ENCODE results near the gene MRPL40. TPM values are rescaled to one million over a fixed set of nuclear protein-coding genes. Genes with fewer than 3 reads are reported as not detected.

The MRPL40 gene
- total RNA-seq, 1 donor from 2014 or later, result 24.4 TPM

GRCh38 chr22:19405652-19406051 is 26.7 kb upstream of the MRPL40 start:
- H3K27me3 Mint-ChIP-seq (ENCODE audit: unreplicated experiment), result no peaks in the 10 kb centered on the region
- peaks cover 6% of the 10 kb centered on the region for H3K4me1 Mint-ChIP-seq (ENCODE audit: low read depth, unreplicated experiment)
- H3K4me3 Mint-ChIP-seq (ENCODE audit: unreplicated experiment), result no peak overlapping the region
- H3K27ac Mint-ChIP-seq (ENCODE audit: unreplicated experiment), result no peak overlapping the region
- TF ChIP-seq CTCF (IDR thresholded peaks at IDR 0.05; ENCODE audit: partially characterized antibody, unreplicated experiment), result no peak
- DNase-seq, result no peak
- no peaks in the 10 kb centered on the region for H3K9me3 Mint-ChIP-seq (ENCODE audit: unreplicated experiment)
- no peaks in the 10 kb centered on the region for H3K36me3 Mint-ChIP-seq (ENCODE audit: unreplicated experiment)

- Mint-ChIP-seq H3K9me3 (ENCODE audit: unreplicated experiment) (no peaks in the 10 kb centered on the region), H3K27me3 (ENCODE audit: unreplicated experiment) (no peaks in the 10 kb centered on the region), H3K27ac (ENCODE audit: unreplicated experiment) (no peak overlapping the region), H3K4me1 (ENCODE audit: low read depth, unreplicated experiment) (peaks cover 6% of the 10 kb centered on the region), H3K4me3 (ENCODE audit: unreplicated experiment) (no peak overlapping the region), H3K36me3 (ENCODE audit: unreplicated experiment) (no peaks in the 10 kb centered on the region)
- DNase-seq, result no peak
- TF ChIP-seq CTCF (IDR thresholded peaks at IDR 0.05; ENCODE audit: partially characterized antibody, unreplicated experiment), result no peak
Measured at GRCh38 chr22:19406281-19406811, 26.0 kb upstream of the MRPL40 start.

GRCh38 chr22:19406846-19407245 is 25.5 kb upstream of the MRPL40 start:
- H3K4me3 Mint-ChIP-seq (ENCODE audit: unreplicated experiment), result no peak overlapping the region
- H3K4me1 Mint-ChIP-seq (ENCODE audit: low read depth, unreplicated experiment), result peaks cover 7% of the 10 kb centered on the region
- H3K27me3 Mint-ChIP-seq (ENCODE audit: unreplicated experiment), result no peaks in the 10 kb centered on the region
- no peak overlapping the region for H3K27ac Mint-ChIP-seq (ENCODE audit: unreplicated experiment)
- no peak for TF ChIP-seq CTCF (IDR thresholded peaks at IDR 0.05; ENCODE audit: partially characterized antibody, unreplicated experiment)
- no peaks in the 10 kb centered on the region for H3K36me3 Mint-ChIP-seq (ENCODE audit: unreplicated experiment)
- H3K9me3 Mint-ChIP-seq (ENCODE audit: unreplicated experiment), result no peaks in the 10 kb centered on the region
- DNase-seq, result no peak

GRCh38 chr22:19407649-19408606 is 24.4 kb upstream of the MRPL40 start:
- Mint-ChIP-seq H3K36me3 (ENCODE audit: unreplicated experiment) (no peaks in the 10 kb centered on the region), H3K9me3 (ENCODE audit: unreplicated experiment) (no peaks in the 10 kb centered on the region), H3K4me3 (ENCODE audit: unreplicated experiment) (no peak overlapping the region), H3K27ac (ENCODE audit: unreplicated experiment) (no peak overlapping the region), H3K4me1 (ENCODE audit: low read depth, unreplicated experiment) (peaks cover 15% of the 10 kb centered on the region), H3K27me3 (ENCODE audit: unreplicated experiment) (no peaks in the 10 kb centered on the region)
- no peak for DNase-seq
- no peak for TF ChIP-seq CTCF (IDR thresholded peaks at IDR 0.05; ENCODE audit: partially characterized antibody, unreplicated experiment)

Measured in glutamatergic neuron (in vitro differentiated cells).